Measurements from ENCODE around the gene KCNJ15. TPM values are rescaled to one million over a fixed set of nuclear protein-coding genes. Genes with fewer than 3 reads are reported as not detected.

Gene KCNJ15
- total and polyA plus RNA-seq, 2 of the 4 experiments (the other 2 are of a cell fraction), result under 0.01 to 0.07 TPM

DNA sequence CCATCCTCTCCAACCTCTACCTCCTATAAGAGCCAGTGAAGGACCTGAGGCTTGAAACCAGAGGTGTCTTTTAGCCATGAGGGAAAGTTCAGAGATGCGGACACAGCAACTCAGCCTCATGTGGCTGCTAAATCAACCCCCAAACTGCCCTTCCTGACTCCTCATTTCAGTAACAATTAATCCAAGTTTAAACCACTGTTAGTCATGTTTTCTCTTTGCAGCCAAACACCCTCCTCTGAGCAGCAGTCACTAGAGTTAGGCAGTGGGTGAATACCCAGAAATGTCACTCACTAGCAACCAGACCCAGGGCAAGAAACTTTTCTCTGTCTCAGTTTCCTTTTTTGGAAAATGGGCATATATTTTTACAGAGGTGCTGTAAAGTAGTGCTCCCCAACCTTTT, 71.2 kb downstream of the KCNJ15 start:
- H4K20me1 ChIP-seq (ENCODE audit: insufficient read depth, low read length), result no peaks in the 10 kb centered on the region
- no peak overlapping the region for H3K4ac ChIP-seq (ENCODE audit: low read depth, low read length)
- ATAC-seq (ENCODE audit: low read depth), result no peak
- no peak overlapping the region for H3K18ac ChIP-seq (ENCODE audit: low read depth, low read length)
- no peak overlapping the region for H4K5ac ChIP-seq (ENCODE audit: low read depth, low read length)
- no peak overlapping the region for H3K4me2 ChIP-seq (ENCODE audit: low read depth, low read length)
- no peaks in the 10 kb centered on the region for H3K36me3 ChIP-seq (ENCODE audit: control insufficient read depth, insufficient read depth, low read length)
- no TSS peak for BruUV-seq (replicated peaks)
- no peak overlapping the region for H4K91ac ChIP-seq (ENCODE audit: insufficient read depth, low read depth, low read length)
- H2BK15ac ChIP-seq (ENCODE audit: low read depth, low read length), result no peak overlapping the region
- in situ Hi-C loops (cut with MboI; ENCODE audit: low sequenced_read_pairs), result no loop called here
- H2BK120ac ChIP-seq (ENCODE audit: low read depth, low read length), result no peak overlapping the region
- no peaks in the 10 kb centered on the region for H3K79me1 ChIP-seq (ENCODE audit: low read depth in 1 of 2, low read length in 2 of 2)
- no peaks in the 10 kb centered on the region for H3K27me3 ChIP-seq (ENCODE audit: control insufficient read depth, insufficient read depth, low read length)
- H3K9ac ChIP-seq (ENCODE audit: low read depth, low read length), result no peak overlapping the region
- no peak overlapping the region for H3K23ac ChIP-seq (ENCODE audit: low read depth, low read length)
- no peaks in the 10 kb centered on the region for H3K9me3 ChIP-seq (ENCODE audit: control insufficient read depth, insufficient read depth, low read length)
- peaks cover 10% of the 10 kb centered on the region; the same call in 1 of the 2 replicates for H3K9me1 ChIP-seq (ENCODE audit: insufficient read depth, low read length)
- H2BK20ac ChIP-seq (ENCODE audit: low read depth, low read length), result no peak overlapping the region
- ChIA-PET POLR2A (ENCODE audit: unreplicated experiment) (no interaction called here), CTCF (no interaction called here)
- no peak overlapping the region for H4K8ac ChIP-seq (ENCODE audit: low read depth in 2 of 2, low read length in 2 of 2)
- no peak overlapping the region for H3K27ac ChIP-seq (ENCODE audit: insufficient read depth, low read length)
- no peak for TF ChIP-seq FOS (IDR thresholded peaks at IDR 0.05; ENCODE audit: low read depth, low read length)
- no peak for TF ChIP-seq SMC3 (IDR thresholded peaks at IDR 0.05; ENCODE audit: low read depth, low read length)
- TF ChIP-seq MXI1 (IDR thresholded peaks at IDR 0.05; ENCODE audit: borderline replicate concordance, low read depth, low read length), result no peak
- WGBS, 2 experiments (ENCODE audit: extremely low coverage in 2 of 2, insufficient read length in 1 of 2), result 100% methylated on average over 1 of the region's 1 CpG; no CpG with 5 or more reads in 1 of the 2 experiments
- H3K4me1 ChIP-seq (ENCODE audit: control insufficient read depth, insufficient read depth, low read length), result peaks cover 5% of the 10 kb centered on the region
- no peak overlapping the region for H2AFZ ChIP-seq (replicated peaks; ENCODE audit: low read length, poor library complexity)
- DNase-seq, result no peak
- no peak overlapping the region for H2AK9ac ChIP-seq (replicated peaks; ENCODE audit: low read depth, low read length, poor library complexity)
- intact Hi-C loops (cut with micrococcal nuclease), result no loop called here
- dilution Hi-C loops (cut with HindIII; ENCODE audit: low sequenced_read_pairs, unreplicated experiment), result no loop called here
- no peak overlapping the region for H3K4me3 ChIP-seq (ENCODE audit: insufficient read depth, low read depth, low read length)
- 0 out of 2 replicates have a peak overlapping the region, but pooled peaks have one; percentile 17 for H3K14ac ChIP-seq (replicated peaks; ENCODE audit: low read depth, low read length)
- no peak overlapping the region for H2BK5ac ChIP-seq (ENCODE audit: low read depth, low read length, poor library complexity, severe bottlenecking)
- 0 out of 2 replicates have a peak overlapping the region, but pooled peaks have one; percentile 23 for H2AK5ac ChIP-seq (ENCODE audit: low read depth, low read length)
- H3K56ac ChIP-seq (ENCODE audit: extremely low read depth, insufficient read depth, low read length), result no peak overlapping the region

All from IMR-90 (cell line).